Activated CD8-positive, alpha-beta memory T cell treated with anti-CD3 and anti-CD28 coated beads for 1 hour (primary cell): ENCODE data around the gene DTWD2.
"Not testable (repeated sequence)": the region's sequence is repeated elsewhere in the genome, so short reads cannot be mapped to it uniquely, and the experiment has no call there.

Source experiments
- DNase-seq, 2 donors: peaks; one replicate each; pipeline ENCODE4 v3.0.0-alpha.2; 2020; ENCODE audit warnings: low read depth in 1 of 2; ENCODE audit errors: extremely low read depth in 1 of 2

Gene DTWD2

GRCh38 chr5:118882666-118883065 is 105.7 kb downstream of the DTWD2 start:
- DNase-seq: no peak

GRCh38 chr5:118876852-118877251 is 111.5 kb downstream of the DTWD2 start:
- DNase-seq: not testable (repeated sequence)

- no peak for DNase-seq
These were observed 113.2 kb downstream of the DTWD2 start for GRCh38 chr5:118875131-118875530.

- no peak for DNase-seq
These were observed 114.9 kb downstream of the DTWD2 start for GRCh38 chr5:118873417-118873816.

- no peak for DNase-seq
These were observed 125.0 kb downstream of the DTWD2 start for GRCh38 chr5:118863345-118863744.

- no peak for DNase-seq
These were observed 125.8 kb downstream of the DTWD2 start for GRCh38 chr5:118862596-118862995.

GRCh38 chr5:118857700-118858099 is 130.6 kb downstream of the DTWD2 start:
- no peak for DNase-seq

- DNase-seq: no peak
These were observed 133.5 kb downstream of the DTWD2 start for GRCh38 chr5:118854819-118855218.

- DNase-seq: not testable (repeated sequence)
These were observed 136.6 kb downstream of the DTWD2 start for GRCh38 chr5:118851785-118852184.

- not testable (repeated sequence) for DNase-seq
These were observed 138.8 kb downstream of the DTWD2 start for GRCh38 chr5:118849507-118849906.

- DNase-seq: no peak
These were observed 144.0 kb downstream of the DTWD2 start for GRCh38 chr5:118844351-118844750.

- DNase-seq: no peak
These were observed 153.6 kb downstream of the DTWD2 start for GRCh38 chr5:118834710-118835109.

- DNase-seq: no peak
These were observed 155.4 kb downstream of the DTWD2 start for GRCh38 chr5:118832974-118833373.

- no peak for DNase-seq
These were observed 163.1 kb downstream of the DTWD2 start for GRCh38 chr5:118825226-118825625.

- no peak for DNase-seq
These were observed 169.7 kb downstream of the DTWD2 start for GRCh38 chr5:118818604-118819003.

- DNase-seq: no peak
These were observed 179.9 kb downstream of the DTWD2 start for GRCh38 chr5:118808441-118808840.

GRCh38 chr5:118806571-118806970 is 181.8 kb downstream of the DTWD2 start:
- DNase-seq: no peak

GRCh38 chr5:118802335-118802734 is 186.0 kb downstream of the DTWD2 start:
- no peak for DNase-seq

GRCh38 chr5:118796081-118796480 is 192.3 kb downstream of the DTWD2 start:
- DNase-seq: no peak

GRCh38 chr5:118794281-118794680 is 194.1 kb downstream of the DTWD2 start:
- no peak for DNase-seq

GRCh38 chr5:118793652-118794051 is 194.7 kb downstream of the DTWD2 start:
- no peak for DNase-seq

GRCh38 chr5:118793091-118793490 is 195.3 kb downstream of the DTWD2 start:
- no peak for DNase-seq

GRCh38 chr5:118791926-118792734 is 196.2 kb downstream of the DTWD2 start:
- no peak for DNase-seq
